ENCODE results near the gene DPY19L3.
"Not testable (repeated sequence)": the region's sequence is repeated elsewhere in the genome, so short reads cannot be mapped to it uniquely, and the experiment has no call there.

DPY19L3 gene, protein sequence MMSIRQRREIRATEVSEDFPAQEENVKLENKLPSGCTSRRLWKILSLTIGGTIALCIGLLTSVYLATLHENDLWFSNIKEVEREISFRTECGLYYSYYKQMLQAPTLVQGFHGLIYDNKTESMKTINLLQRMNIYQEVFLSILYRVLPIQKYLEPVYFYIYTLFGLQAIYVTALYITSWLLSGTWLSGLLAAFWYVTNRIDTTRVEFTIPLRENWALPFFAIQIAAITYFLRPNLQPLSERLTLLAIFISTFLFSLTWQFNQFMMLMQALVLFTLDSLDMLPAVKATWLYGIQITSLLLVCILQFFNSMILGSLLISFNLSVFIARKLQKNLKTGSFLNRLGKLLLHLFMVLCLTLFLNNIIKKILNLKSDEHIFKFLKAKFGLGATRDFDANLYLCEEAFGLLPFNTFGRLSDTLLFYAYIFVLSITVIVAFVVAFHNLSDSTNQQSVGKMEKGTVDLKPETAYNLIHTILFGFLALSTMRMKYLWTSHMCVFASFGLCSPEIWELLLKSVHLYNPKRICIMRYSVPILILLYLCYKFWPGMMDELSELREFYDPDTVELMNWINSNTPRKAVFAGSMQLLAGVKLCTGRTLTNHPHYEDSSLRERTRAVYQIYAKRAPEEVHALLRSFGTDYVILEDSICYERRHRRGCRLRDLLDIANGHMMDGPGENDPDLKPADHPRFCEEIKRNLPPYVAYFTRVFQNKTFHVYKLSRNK

DNA sequence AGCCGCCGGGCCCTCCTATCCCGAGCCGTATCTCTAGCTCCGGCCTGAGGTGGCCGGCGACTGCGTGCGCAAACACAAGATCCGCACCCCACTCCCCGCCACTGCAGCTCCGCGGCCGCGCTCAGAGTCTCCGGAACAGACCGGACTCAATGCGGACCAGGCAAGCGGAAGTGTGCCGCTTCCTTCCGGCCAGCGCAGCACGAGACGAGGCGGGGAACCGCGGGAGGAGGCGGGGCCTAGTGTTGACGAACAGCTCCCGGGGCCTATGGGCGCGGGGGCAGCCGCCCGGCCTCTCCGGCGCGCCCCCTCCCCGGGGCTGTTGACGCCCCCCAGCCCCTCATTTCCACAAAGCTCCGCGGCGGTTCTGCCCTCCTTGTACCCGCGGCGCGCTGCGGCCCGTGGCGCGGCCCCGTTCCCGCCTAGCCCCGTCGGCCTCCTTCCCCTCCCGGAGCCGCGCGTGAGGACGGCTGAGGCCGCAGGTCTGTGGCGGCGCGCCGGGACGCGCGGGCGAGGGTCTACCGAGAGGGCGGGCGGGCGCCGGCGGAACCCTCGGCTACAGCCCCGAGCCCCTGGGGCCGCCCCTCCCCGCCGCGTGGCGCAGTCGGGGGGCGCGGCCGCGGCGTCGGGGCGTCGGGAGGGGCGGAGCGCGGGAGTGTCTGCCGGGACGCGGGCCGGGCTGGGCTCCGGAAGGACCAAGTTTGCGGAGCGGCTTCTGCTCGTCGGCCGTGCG is at the start of gene DPY19L3:
Gene DPY19L3 (plus strand): TSS at position 340 of the 730 bp plus-strand sequence. CDS start 2,484 bp downstream, outside the sequence.
- DNase-seq = peak; percentile 98

DNA sequence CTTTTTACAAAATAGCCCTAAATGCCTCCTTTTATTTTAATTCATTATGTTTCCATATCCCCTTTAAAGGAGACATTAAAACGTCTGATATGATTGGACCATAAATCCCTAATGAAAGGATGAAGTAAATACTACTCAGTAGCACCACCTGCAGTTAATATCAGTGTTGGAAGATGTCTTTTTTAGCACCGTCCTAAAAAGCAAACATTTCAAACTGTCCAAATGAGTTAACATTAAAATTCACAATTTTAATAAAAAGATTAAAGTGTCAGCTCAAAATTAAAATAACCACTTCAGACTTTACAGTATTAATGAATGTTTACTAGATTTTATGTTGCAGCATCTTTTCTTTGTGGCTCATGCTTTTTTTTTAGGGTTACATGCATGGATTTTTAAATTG is 47.9 kb upstream of the DPY19L3 start:
- DNase-seq = no peak

DNA sequence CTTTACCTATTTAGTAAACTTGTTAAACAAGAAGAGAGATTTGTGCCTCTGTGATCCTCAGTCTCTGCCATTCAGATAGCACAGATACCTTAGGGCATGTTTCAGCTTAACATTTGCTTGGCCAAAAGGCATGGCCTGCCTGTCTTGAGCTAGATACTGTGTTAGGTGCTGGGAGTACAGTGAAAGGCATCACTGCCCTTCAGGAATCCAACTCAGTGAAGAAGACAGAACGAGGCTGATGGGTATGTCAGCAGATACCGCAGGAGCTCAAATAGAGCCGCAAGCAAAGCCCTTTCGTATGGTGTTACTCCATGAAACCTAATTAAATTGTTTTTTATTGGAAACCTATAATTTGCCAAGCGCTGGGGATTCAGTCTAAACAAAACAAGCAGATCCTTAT is 47.2 kb upstream of the DPY19L3 start:
- DNase-seq = no peak

DNA sequence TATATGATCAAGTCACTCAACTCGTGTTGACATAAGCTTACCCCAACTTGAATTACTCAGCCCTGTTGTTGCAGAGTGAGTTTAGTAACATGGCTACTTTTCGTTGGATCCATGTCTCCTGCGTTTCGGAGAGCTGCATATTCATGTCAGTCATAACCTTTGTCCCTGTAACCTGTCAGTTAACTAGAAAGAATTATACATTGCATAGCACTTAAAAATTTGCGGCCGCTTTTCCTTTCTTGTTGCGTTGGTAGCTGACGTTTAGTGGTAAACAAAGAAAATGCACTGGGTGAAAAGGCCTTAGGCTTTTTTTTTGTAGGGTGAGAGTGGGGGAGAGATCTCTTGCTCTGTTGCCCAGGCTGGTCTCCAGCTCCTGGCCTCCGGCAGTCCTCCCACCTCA is 46.0 kb upstream of the DPY19L3 start:
- DNase-seq = no peak

DNA sequence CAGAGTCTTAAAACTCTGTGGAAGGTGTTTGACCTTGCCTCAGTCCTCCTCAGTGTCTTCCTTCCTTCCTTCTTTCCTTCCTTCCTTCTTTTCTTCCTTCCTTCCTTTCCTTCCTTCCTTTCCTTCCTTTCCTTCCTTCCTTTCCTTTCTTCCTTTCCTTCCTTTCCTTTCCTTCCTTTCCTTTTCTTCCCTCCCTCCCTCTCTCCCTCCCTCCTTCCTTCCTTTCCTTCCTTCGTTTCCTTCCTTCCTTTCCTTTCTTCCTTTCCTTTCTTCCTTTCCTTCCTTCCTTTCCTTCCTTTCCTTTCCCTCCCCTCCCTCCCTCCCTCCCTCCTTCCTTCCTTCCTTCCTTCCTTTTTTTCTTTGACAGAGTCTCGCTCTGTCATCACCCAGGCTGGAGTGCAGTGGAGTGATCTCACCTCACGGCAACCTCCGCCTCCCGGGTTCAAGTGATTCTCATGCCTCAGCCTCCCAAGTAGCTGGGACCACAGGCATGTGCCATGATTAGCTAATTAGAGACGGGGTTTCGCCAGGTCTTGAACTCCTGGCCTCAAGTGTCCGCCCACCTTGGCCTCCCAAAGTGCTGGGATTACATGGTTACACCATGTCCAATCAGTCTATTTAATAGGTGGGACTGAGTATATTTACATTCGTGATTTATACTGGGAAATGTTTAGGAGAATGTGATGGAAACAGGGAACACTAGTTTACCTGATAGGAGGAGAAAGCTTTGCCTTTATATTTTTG is 43.8 kb upstream of the DPY19L3 start:
- DNase-seq = no peak

DNA sequence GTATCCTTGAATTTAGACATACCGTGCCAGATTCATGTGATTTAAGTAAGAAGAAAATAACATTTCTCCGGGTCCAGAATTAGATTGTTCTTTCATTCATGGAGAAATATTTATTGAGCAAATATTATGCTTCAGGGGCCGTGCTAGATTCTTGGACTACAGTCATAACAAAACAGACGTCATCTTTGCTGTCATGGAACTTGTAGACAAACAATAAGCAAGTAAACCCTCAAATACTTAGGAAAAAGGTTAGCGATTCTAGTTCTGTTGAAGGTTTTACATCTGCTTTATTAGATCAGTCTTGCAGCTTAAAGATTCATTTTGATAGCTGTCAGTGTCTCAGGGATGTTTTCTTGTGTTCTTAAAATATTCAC is 43.3 kb upstream of the DPY19L3 start:
- DNase-seq = no peak

DNA sequence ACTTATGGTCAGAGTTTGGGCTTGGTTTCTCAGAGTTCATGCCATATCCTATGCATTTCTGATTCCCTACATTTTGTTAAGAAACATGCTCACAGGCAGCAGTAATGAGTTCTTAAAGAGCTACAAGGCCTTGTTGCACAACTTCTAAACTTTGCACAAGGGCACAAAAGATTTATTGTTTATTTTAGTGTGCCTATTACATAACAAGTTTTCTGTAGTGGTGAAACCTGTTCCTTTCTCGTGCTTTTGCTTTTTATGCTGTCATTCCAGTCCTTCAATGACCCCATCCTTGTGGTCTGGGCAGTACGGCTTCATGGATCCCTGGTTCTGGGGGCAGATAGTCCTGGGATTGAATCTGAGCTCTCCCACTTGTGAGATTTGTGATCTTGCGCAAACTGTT is 42.4 kb upstream of the DPY19L3 start:
- no peak for DNase-seq

DNA sequence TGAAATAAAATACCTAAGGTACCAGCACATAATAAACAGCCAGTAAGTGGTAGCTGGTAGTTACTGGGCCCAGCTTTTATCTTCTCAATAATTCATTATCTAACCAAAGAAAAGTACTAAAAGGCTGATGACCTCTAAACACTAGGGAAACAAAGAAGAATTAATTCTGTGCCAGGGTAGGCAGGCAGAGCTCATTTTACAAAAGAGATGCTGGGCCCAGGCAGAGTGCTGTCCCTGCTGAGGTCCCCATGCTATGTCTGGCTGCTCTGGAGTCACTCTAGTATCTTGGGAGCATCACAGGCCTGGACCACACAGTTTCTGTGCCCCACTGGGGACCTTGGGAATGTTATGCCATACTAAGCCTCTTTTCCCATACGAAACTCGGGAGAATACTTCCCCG is 41.9 kb upstream of the DPY19L3 start:
- DNase-seq = no peak

DNA sequence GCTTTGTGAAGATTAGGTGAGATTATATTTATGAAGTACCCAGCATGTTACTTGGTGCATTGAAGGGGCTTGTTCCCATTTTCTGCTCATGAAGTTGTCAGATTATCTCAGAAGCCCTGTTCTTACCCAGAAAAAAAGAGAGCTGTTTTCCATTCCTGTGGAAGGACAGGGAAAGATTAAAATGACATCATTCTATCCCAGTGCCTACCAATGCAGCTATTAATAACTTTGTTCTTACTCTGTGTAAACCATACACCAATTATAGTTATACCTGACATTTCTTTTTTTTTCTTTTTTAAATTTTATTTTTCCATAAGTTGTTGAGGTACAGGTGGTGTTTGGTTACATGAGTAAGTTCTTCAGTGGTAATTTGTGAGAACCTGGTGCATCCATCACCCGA is 41.5 kb upstream of the DPY19L3 start:
- no peak for DNase-seq

DNA sequence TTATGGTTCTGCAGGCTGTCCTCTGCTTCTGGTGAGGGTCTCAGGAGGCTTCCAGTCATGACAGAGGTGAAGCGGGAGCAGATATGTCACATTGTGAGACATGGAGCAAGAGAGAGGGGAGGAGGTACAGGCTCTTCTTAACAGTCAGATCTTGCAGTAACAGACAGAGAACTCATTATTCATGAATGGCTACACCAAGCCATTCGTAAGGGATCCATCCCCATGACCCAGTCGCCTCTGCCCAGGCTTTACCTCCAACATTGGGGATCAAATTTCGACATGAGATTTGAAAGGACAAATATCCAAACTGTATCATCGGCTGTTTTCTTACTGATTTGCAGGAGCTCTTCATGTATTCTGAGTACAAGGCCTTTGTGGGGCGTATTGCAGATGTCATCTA is 38.5 kb upstream of the DPY19L3 start:
- no peak for DNase-seq

DNA sequence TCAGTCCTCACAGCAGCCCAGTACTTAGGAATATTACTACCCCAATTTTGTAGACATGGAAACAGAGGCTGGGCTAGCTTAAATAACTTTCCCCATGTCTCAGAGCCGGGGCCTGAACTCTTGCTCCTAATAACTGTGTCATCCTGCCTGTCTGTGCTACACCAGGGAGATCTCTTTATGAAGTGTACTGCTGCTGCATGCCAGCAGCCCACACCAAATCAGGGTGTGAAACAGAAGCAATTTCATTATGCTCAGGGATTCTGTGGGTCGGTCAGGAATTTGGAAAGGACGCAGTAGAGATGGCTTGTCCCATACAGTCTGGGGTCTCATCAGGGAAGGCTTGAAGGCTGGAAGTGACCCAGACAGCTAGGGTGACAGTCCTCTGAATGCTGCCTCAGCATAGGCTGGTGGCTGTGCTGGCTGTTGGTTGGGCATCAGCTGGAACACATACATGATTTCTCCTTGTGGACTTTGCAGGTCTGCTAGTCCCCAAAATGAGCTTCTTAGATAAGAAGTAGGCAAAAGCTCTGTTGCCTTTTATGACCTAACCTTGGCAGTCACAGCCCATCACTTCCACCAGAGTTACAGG is 37.5 kb upstream of the DPY19L3 start:
- no peak for DNase-seq

DNA sequence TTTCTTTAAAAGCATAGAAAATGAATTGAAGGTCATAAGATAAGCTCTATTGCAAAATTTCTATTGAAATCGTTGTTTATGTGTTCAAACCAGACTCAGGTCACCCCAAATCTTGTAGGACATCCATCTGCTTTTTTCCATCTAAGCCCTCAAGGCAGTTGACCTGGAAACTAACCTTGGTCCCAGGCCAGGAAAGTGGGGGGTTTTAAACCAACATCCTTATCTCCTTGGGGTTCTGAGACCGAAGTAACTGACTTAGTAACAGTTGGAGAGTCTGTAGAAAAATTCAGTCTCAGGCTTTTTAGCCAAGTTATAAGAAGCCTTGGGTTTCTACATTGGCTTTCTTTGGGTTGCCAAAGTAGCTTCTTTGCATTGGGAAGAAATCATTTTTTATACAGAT is 36.8 kb upstream of the DPY19L3 start:
- no peak for DNase-seq

DNA sequence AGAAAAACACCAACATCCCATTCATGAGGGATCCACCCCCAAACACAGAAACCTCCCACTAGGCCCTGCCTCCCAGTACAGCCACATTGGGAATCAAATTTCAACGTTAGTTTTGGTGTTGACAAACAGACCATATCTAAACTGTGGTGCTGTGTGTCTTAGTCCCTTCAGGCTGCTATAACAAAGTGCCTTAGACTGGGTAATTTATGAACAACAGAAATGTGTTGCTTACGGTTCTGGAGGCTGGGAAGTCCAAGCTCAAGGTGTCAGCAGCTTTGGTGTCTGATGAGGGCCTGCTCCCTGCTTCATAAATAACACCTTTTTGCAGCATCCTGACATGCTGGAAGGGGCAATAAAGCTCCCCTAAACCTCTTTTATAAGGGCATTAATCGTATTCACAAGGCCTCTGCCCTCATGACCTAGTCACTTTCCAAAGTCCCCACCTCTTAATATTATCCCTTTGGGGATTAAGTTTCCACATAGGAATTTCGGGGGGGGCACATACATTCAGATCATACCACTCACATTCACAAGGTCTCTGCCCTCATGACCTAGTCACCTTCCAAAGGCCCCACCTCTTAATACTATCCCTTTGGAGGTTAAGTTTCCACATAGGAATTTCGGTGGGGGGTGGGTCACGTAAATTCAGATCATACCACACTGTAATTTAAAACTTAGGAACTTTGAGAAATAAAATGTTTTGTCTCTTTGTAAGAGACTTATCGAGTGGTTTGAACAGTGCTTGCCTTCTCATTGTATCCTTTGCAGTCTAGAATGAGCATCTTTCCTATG is 32.6 kb upstream of the DPY19L3 start:
- DNase-seq = no peak

DNA sequence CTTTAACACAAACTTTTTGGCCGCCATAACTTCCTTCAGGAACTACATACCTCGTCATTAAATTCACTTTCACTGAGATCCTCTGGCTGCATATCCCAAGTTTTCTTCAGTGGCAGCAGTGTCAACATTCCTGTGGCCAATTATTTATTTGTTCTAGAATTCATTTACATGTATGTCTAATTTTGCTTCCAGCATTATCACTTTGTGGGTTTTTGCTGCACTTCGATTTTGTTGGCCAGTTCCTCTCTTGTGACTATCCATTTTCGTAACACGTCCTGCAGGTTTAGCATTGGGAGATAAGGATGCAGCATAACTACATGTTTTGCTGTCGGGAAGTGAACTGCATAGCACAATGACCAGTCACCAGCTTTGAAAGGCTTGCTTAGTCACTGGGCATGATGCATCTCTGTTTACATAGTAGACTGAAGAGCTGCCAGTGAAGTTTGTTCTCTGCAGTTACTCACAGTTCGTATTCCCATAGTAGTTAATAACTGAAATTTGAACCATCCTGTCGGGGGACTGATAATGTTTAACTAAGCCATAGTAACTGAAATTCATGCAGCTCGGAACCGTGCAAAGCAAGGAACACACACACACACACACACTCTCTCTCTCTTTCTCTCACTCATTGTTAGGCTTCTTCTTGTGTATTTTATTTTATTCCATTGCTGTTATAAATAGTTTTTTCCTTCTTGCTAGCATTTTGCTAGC is 31.8 kb upstream of the DPY19L3 start:
- DNase-seq = no peak

DNA sequence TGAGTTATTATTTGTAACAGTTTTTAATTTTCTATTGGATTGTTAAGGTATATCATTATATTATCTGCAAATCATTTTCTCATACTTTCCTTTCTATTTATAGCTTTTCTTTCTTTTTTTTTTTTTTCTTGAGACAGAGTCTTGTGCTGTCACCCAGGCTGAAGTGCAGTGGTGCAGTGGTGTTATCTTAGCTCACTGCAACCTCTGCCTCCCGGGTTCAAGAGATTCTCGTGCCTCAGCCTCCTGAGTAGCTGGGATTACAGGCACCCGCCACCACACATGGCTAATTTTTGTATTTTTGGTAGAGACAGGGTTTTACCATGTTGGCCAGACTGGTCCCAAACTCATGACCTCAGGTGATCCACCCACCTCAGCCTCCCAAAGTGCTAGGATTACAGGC is 31.2 kb upstream of the DPY19L3 start:
- not testable (repeated sequence) for DNase-seq

DNA sequence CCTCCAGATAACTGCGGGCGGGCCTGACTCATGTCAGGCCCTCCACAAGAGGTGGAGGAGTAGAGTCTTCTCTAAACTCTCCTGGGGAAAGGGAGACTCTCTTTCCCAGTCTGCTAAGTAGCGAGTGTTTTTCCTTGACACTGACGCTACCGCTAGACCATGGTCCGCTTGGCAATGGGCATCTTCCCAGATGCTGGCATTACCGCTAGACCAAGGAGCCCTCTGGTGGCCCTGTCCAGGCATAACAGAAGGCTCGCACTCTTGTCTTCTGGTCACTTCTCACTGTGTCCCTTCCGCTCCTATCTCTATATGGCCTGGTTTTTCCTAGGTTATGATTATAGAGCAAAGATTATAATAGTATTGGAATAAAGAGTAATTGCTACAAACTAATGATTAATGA is 28.5 kb upstream of the DPY19L3 start:
- DNase-seq = not testable (repeated sequence)

DNA sequence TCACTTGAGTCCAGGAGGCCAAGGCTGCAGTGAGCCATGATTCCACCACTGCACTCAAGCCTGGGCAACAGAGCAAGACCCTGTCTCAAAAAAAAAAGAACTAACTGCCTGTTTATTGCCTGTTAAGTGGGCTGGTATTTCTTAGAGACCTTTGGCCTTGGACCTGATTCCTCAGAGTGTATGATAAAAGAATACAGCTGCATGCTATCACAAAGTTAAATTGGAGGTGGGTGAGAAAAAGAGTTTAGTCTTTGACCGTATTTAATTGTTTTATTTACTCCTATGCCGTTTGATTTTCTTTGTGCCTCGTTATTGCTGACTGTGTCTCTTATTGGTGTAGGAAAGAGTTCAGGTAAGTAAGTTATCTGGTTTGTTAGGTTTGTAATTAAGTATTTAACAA is 25.3 kb upstream of the DPY19L3 start:
- no peak for DNase-seq

DNA sequence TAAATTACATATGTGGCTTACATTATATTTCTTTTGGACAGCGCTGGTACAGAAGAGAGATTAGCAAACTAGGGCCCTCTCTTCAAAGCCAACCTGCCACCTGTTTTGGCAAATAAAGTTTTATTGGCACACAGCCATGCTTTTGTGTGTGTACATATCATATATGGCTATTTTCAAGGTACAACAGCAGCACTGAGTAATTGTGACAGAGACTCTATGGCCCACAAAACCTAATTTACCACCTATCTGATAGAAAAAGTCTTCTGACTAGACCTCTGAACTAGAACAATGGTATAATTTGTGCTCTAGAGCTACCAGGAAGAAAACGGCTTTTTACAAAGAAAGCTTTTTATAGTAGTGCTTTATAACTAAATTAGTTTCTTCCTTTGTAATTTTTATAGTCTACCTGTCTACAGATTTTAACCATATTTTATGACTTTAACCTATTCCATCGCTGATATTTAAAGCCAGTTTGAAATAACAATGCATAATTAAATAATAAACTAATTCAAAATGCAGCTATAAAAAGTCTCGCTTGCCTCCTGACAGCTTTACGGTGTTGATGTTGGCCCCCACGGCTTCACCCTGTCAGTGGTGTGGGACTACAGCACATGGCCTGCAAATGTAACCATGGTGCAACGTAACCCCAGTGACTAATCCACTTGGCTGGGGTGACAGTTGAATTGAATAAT is 17.7 kb upstream of the DPY19L3 start:
- DNase-seq = no peak

DNA sequence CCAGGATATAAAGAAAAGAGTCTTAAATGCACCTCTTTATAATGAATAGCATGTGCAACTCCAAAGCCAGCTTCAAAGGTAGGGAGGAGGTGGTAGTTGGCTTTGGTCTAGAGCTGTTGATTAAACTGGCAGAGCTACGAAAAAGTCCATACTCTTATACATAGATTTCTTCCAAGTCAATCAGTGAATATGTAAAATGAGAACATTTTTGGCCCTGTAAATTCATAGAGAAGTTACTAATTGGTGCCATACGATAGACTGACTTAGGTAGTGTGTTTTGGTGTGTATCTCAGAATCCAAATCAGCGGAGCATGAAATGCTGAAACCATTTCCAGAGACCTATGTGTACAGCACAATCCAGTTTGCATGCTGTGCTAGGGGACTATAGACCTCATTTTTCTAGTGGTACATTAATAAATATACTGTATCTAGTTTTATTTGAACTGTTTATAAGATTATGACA is 17.1 kb upstream of the DPY19L3 start:
- DNase-seq = no peak

DNA sequence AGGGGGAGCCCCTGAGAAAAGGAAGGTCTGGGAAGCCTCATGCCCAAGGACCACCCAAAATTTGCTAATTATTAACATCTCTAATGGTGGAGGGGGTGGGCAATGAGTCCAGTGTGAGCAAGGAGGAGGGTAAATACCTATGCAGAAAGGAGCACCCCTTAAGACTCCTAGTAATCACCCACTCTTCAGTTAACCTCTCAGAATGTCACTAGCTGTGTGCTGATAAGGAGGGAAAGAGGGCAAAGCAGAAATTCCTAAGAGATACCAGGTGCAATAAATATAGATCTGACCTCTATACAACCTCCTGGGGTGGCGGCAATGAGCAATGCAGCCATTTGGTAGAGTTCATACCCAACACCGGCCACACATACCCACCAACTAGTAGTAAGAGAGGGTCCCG is 12.7 kb upstream of the DPY19L3 start:
- DNase-seq = no peak
